ENCODE measurements around the gene MLIP.
"Not testable (repeated sequence)": the region's sequence is repeated elsewhere in the genome, so short reads cannot be mapped to it uniquely, and the experiment has no call there.

The MLIP gene

GRCh38 chr6:54217018-54217417 lies 105.8 kb downstream of the MLIP start:
- no peak for DNase-seq (ENCODE audit: low read depth in 2 of 2)

- no peak for DNase-seq (ENCODE audit: low read depth in 2 of 2)
Measured at GRCh38 chr6:54222217-54222616, 111.0 kb downstream of the MLIP start.

- DNase-seq (ENCODE audit: low read depth in 2 of 2), result no peak
Measured at GRCh38 chr6:54232703-54233102, 121.5 kb downstream of the MLIP start.

GRCh38 chr6:54234539-54234938 lies 123.3 kb downstream of the MLIP start:
- DNase-seq (ENCODE audit: low read depth in 2 of 2), result no peak

- DNase-seq (ENCODE audit: low read depth in 2 of 2), result no peak
Measured at GRCh38 chr6:54236984-54237383, 125.7 kb downstream of the MLIP start.

- DNase-seq (ENCODE audit: low read depth in 2 of 2), result no peak
Measured at GRCh38 chr6:54238396-54238795, 127.2 kb downstream of the MLIP start.

- no peak for DNase-seq (ENCODE audit: low read depth in 2 of 2)
Measured at GRCh38 chr6:54243699-54244098, 132.5 kb downstream of the MLIP start.

- no peak for DNase-seq (ENCODE audit: low read depth in 2 of 2)
Measured at GRCh38 chr6:54244430-54244829, 133.2 kb downstream of the MLIP start.

GRCh38 chr6:54245265-54245664 lies 134.0 kb downstream of the MLIP start:
- no peak for DNase-seq (ENCODE audit: low read depth in 2 of 2)

- DNase-seq (ENCODE audit: low read depth in 2 of 2), result no peak
Measured at GRCh38 chr6:54248319-54248718, 137.1 kb downstream of the MLIP start.

GRCh38 chr6:54248994-54249393 lies 137.8 kb downstream of the MLIP start:
- DNase-seq (ENCODE audit: low read depth in 2 of 2), result no peak

- not testable (repeated sequence) for DNase-seq (ENCODE audit: low read depth in 2 of 2)
Measured at GRCh38 chr6:54249812-54250211, 138.6 kb downstream of the MLIP start.

- DNase-seq (ENCODE audit: low read depth in 2 of 2), result no peak
Measured at GRCh38 chr6:54252496-54252895, 141.3 kb downstream of the MLIP start.

- DNase-seq (ENCODE audit: low read depth in 2 of 2), result no peak
Measured at GRCh38 chr6:54252916-54253315, 141.7 kb downstream of the MLIP start.

- DNase-seq (ENCODE audit: low read depth in 2 of 2), result no peak
Measured at GRCh38 chr6:54254886-54255285, 143.6 kb downstream of the MLIP start.

- DNase-seq (ENCODE audit: low read depth in 2 of 2), result no peak
Measured at GRCh38 chr6:54255886-54256285, 144.6 kb downstream of the MLIP start.

GRCh38 chr6:54260025-54260424 lies 148.8 kb downstream of the MLIP start:
- no peak for DNase-seq (ENCODE audit: low read depth in 2 of 2)

GRCh38 chr6:54262499-54262898 lies 151.3 kb downstream of the MLIP start:
- DNase-seq (ENCODE audit: low read depth in 2 of 2), result no peak

- DNase-seq (ENCODE audit: low read depth in 2 of 2), result no peak
Measured at GRCh38 chr6:54262971-54263370, 151.7 kb downstream of the MLIP start.

- no peak for DNase-seq (ENCODE audit: low read depth in 2 of 2)
Measured at GRCh38 chr6:54264581-54265272, 153.5 kb downstream of the MLIP start.

- no peak for DNase-seq (ENCODE audit: low read depth in 2 of 2)
Measured at GRCh38 chr6:54266400-54266923, 155.2 kb downstream of the MLIP start.

GRCh38 chr6:54267798-54268197 lies 156.6 kb downstream of the MLIP start:
- no peak for DNase-seq (ENCODE audit: low read depth in 2 of 2)

- no peak for DNase-seq (ENCODE audit: low read depth in 2 of 2)
Measured at GRCh38 chr6:54273214-54273820, 162.1 kb downstream of the MLIP start.

Measured in stimulated activated CD8-positive, alpha-beta memory T cell treated with anti-CD3 and anti-CD28 coated beads, Interleukin-15, amount 100 ng/mL, for 48 hours (primary cell).